LNCAP (cell line): ENCODE data around the gene EDRF1.

Experiments
- CTCF ChIP-seq: fragments of 450-650 bp; IDR thresholded peaks from 2 replicates; pipeline ENCODE4 v1.5.1; 2017; ENCODE audit warnings: mild to moderate bottlenecking

EDRF1 gene

GRCh38 chr10:125757742-125758141 is 38.2 kb downstream of the EDRF1 start:
- TF ChIP-seq CTCF, result no peak

DNA sequence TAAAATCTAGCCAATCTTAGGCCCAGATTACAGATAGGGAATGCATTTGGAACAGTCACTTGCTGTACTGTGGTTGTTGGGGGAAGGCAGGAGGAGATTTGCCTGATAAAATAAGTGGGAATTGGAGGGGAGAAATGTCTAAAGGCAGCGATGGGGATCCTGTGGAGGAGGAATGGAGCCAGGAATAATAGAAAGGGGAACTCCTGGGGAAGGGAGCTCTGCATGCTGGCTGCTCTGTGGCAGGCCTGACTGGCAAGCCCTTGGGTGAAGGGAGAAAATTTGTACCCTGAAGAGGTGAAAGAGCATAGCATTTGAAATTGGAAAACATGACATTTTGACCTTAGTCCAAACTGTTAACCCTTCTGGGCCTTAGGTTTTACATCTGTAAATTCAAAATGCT is 42.5 kb downstream of the EDRF1 start:
- no peak for TF ChIP-seq CTCF

DNA sequence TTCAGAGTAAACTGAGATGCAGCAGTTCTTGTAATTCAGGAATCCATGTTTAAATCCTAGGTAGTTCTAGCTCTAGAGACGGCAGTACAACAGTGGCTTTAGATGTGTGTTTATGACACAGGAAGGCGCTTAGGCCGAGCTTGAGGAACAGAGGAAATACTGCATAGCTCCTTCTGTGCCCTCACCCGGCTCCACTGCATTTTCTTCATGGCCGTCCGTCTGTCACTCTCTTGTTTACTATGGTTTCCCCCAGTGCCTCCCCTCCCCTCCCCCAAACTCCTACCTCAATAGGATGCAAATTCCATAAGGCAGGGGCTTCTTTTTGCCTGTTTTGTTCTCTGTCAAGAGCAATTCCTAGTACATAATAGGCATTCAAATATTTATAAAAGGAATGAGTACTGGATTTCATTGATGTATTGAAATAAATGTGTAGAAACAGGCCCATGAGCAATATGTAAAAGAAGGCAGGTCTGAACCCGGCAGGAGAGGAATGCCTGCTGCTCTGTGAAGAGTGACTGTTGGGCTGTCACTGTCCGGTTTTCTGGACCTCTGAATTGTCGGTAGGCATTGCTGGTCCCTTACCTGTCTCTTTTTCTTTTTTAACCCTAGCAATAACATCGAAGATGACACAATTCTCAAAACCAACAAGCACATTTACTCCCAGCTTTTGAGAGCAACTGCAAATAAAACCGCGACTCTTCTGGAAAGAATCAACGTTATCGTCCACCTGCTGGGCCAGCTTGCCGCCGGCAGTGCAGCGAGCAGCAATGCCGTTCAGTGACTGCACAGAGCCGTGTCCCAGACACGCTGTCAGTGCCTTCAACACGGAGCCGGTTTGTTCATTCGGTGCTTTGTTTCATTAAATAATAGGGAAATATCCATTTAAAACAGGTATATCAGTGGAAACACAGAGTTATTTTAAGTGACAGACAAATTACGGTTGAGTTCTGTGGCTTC is 43.5 kb downstream of the EDRF1 start:
- TF ChIP-seq CTCF, result no peak

DNA sequence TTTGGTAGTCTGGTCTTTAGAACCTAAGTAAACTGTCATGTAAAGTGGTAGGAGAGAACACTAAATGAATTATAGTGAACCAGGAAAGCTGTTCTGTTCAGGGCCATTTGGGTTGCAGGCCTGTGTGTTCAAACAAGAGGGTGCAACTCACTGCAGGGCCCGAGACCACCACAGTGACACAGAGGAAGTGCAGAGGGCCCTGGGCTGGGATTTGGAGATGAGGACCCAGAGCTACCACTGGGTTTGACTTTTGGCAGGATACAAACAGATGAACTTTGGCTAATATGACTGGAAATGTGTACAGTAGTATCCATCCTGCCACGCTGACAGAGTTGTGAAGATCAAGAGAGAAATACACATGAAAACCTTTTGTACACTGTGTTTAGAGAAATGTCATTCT is 46.3 kb downstream of the EDRF1 start:
- no peak for TF ChIP-seq CTCF

DNA sequence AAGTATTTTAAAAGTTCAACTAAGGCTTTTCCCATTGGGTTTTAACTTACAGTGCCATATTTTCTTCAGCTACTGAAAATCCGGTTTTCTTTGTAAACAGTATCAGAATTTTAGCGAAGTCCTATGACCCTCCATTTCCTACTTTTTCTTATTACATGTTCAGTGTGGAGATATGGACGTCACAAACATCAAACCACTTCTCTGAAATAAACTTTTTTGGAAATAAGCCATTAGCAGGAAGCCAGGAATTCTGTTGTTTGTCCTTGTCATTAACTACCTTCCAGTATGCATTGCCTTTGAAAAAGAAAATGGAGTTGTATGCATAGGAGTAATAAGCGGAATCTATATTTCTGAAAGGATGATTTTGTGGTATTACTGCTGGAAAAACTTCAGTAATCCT is 47.0 kb downstream of the EDRF1 start:
- TF ChIP-seq CTCF, result no peak

GRCh38 chr10:125768219-125768855 is 48.8 kb downstream of the EDRF1 start:
- TF ChIP-seq CTCF, result no peak

DNA sequence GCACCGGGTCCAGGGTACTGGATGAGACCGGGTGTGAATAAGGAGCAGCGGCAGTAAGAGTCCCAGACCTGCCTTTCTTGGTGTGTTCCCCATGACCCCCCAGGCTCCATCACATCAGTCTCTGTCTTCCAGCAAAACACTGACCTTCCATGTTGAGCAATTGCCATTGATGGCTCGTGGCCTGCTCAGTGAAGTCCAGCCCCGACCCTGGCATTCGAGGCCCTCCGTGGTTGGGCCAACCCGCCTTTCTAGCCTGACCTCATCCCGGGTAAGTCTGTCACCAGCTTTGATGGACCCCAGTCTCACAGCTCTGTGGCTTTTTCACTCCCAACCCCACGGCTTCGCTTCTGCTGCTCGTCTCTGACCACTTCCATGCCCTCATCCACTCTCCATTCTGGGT is 49.7 kb downstream of the EDRF1 start:
- TF ChIP-seq CTCF, result no peak
